Neural progenitor cell (in vitro differentiated cells): ENCODE measurements around the gene POP4.

ENCODE experiments used
- EZH2 ChIP-seq: fragments of 200-600 bp; sonication (generic); IDR thresholded peaks from 2 replicates; pipeline ENCODE4 v1.6.1; 2017; ENCODE audit warnings: antibody characterized with exemption, mild to moderate bottlenecking, moderate library complexity
- TF ChIP-seq, protein P1 (sequence below): fragments of 200-600 bp; sonication (generic); IDR thresholded peaks from 2 replicates; pipeline ENCODE4 v1.5.1; 2017; ENCODE audit warnings: antibody characterized with exemption, mild to moderate bottlenecking

DNA sequence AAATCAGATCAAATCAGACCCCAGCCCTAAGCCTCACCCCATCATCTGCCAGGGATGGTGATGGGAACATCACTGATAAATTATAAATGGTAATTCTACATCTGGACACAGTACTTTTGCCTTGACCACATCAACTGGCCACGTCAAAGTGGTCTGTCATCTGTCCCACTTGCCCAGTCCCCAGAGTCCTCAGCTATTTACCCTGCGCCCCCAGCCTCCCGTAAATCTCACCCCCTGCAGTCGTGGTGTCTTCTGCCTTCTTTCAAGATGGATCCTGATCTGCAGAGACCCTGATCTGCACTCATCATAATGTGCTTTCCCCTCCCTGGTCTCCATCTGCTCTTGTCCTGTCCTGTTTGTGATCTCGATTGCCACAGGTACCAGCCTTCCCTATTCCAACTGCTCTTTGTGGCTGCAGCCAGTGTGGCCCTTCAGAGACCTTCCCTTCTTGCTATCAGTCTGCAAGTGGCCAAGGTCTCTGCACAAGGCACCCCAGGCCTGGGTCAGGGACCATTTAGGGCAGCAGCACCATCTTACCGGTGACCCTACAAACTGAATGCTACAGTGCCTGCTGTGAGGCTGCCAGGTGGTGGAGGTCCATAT is 26.7 kb upstream of the POP4 start:
- TF ChIP-seq, protein P1, sequence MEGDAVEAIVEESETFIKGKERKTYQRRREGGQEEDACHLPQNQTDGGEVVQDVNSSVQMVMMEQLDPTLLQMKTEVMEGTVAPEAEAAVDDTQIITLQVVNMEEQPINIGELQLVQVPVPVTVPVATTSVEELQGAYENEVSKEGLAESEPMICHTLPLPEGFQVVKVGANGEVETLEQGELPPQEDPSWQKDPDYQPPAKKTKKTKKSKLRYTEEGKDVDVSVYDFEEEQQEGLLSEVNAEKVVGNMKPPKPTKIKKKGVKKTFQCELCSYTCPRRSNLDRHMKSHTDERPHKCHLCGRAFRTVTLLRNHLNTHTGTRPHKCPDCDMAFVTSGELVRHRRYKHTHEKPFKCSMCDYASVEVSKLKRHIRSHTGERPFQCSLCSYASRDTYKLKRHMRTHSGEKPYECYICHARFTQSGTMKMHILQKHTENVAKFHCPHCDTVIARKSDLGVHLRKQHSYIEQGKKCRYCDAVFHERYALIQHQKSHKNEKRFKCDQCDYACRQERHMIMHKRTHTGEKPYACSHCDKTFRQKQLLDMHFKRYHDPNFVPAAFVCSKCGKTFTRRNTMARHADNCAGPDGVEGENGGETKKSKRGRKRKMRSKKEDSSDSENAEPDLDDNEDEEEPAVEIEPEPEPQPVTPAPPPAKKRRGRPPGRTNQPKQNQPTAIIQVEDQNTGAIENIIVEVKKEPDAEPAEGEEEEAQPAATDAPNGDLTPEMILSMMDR: no peak
- no peak for TF ChIP-seq EZH2
